GM23338 (cell line): Measurements from ENCODE around the gene CACNA1D. TPM values are rescaled to one million over a fixed set of nuclear protein-coding genes. Genes with fewer than 3 reads are reported as not detected.

Source experiments
- ATAC-seq: fragments of 200-7000 bp; cut with Tn5 transposase; 3 replicates; pipeline ENCODE4 v1.9.1; 2020
- DNase-seq: peaks from one replicate; pipeline ENCODE4 v3.0.0-alpha.2; 2015; ENCODE audit warnings: low spot score
- H2AFZ ChIP-seq: fragments of 200-600 bp; sonication (generic); 2 replicates; pipeline ENCODE4 v1.8.0; 2016; ENCODE audit warnings: antibody characterized with exemption, mild to moderate bottlenecking, moderate library complexity
- H3F3A ChIP-seq: fragments of 200-600 bp; sonication (generic); replicated peaks from 2 replicates; pipeline ENCODE4 v1.8.0; 2017; ENCODE audit warnings: antibody characterized with exemption, mixed run types, low read depth
- H3K27ac ChIP-seq: fragments of 200-600 bp; sonication (generic); 2 replicates; pipeline ENCODE4 v1.6.1; 2016; ENCODE audit warnings: low read depth
- H3K27me3 ChIP-seq: fragments of 200-600 bp; sonication (generic); 2 replicates; pipeline ENCODE4 v1.8.0; 2016; ENCODE audit warnings: mild to moderate bottlenecking, mixed run types, moderate library complexity; ENCODE audit not compliant: insufficient read depth
- H3K36me3 ChIP-seq: fragments of 200-600 bp; sonication (generic); 2 replicates; pipeline ENCODE4 v1.8.0; 2016; ENCODE audit warnings: mild to moderate bottlenecking; ENCODE audit not compliant: insufficient read depth
- H3K4me1 ChIP-seq: fragments of 200-600 bp; sonication (generic); 2 replicates; pipeline ENCODE4 v1.8.0; 2016; ENCODE audit warnings: mild to moderate bottlenecking, moderate library complexity; ENCODE audit not compliant: insufficient read depth
- H3K4me2 ChIP-seq: fragments of 200-600 bp; sonication (generic); 2 replicates; pipeline ENCODE4 v1.7.1; 2017; ENCODE audit warnings: mixed run types
- H3K4me3 ChIP-seq: fragments of 200-600 bp; sonication (generic); 2 replicates; pipeline ENCODE4 v1.6.1; 2016; ENCODE audit warnings: mixed run types
- H3K79me2 ChIP-seq: fragments of 200-600 bp; sonication (generic); replicated peaks from 2 replicates; pipeline ENCODE4 v1.8.0; 2017; ENCODE audit warnings: mild to moderate bottlenecking; ENCODE audit not compliant: insufficient read depth
- H3K9me2 ChIP-seq: fragments of 200-600 bp; sonication (generic); 2 replicates; pipeline ENCODE4 v1.8.0; 2017; ENCODE audit not compliant: insufficient read depth
- H4K20me1 ChIP-seq: fragments of 200-600 bp; sonication (generic); replicated peaks from 2 replicates; pipeline ENCODE4 v1.8.0; 2017; ENCODE audit warnings: mild to moderate bottlenecking; ENCODE audit not compliant: insufficient read depth
- H3K27ac Mint-ChIP-seq: 2 replicates; pipeline ENCODE4 v1.8.0; 2020; ENCODE audit warnings: inconsistent platforms, mild to moderate bottlenecking, moderate library complexity, mixed read lengths
- H3K27me3 Mint-ChIP-seq: 3 replicates; pipeline ENCODE4 v1.8.0; 2022; ENCODE audit warnings: low read depth, mild to moderate bottlenecking, moderate library complexity, mixed read lengths, inconsistent platforms; ENCODE audit not compliant: insufficient read depth, poor library complexity
- H3K36me3 Mint-ChIP-seq: 3 replicates; pipeline ENCODE4 v1.8.0; 2021; ENCODE audit warnings: low read depth, mild to moderate bottlenecking, inconsistent platforms, moderate library complexity, mixed read lengths
- H3K4me1 Mint-ChIP-seq: 3 replicates; pipeline ENCODE4 v1.8.0; 2020; ENCODE audit warnings: mild to moderate bottlenecking, inconsistent platforms, mixed read lengths
- H3K4me3 Mint-ChIP-seq: 3 replicates; pipeline ENCODE4 v1.8.0; 2021; ENCODE audit warnings: moderate library complexity, mild to moderate bottlenecking, inconsistent platforms, mixed read lengths
- H3K9me3 Mint-ChIP-seq: 3 replicates; pipeline ENCODE4 v1.8.0; 2020; ENCODE audit warnings: moderate library complexity, mild to moderate bottlenecking, inconsistent platforms, mixed read lengths
- CREB1 ChIP-seq: fragments of 250-450 bp; sonication (Bioruptor Pico); IDR thresholded peaks from 2 replicates; pipeline ENCODE4 v1.5.0; 2020; ENCODE audit warnings: low read depth, mild to moderate bottlenecking, moderate library complexity
- EZH2 ChIP-seq: fragments of 200-600 bp; sonication (generic); IDR thresholded peaks from one replicate; pipeline ENCODE4 v1.8.0; 2017; ENCODE audit warnings: antibody characterized with exemption, mild to moderate bottlenecking, low read depth; ENCODE audit not compliant: unreplicated experiment
- EZH2phosphoT487 ChIP-seq: fragments of 200-600 bp; sonication (generic); IDR thresholded peaks from one replicate; pipeline ENCODE4 v1.8.1; 2018; ENCODE audit warnings: antibody characterized with exemption; ENCODE audit not compliant: unreplicated experiment
- JUNB ChIP-seq: IDR thresholded peaks from one replicate; pipeline ENCODE4 v1.6.1; 2016; ENCODE audit warnings: antibody characterized with exemption; ENCODE audit not compliant: unreplicated experiment
- NANOG ChIP-seq: IDR thresholded peaks from 2 replicates; pipeline ENCODE4 v1.6.1; 2016; ENCODE audit warnings: antibody characterized with exemption, borderline replicate concordance
- POLR2AphosphoS5 ChIP-seq: IDR thresholded peaks from 2 replicates; pipeline ENCODE4 v1.6.1; 2016; ENCODE audit warnings: antibody characterized with exemption, low read depth
- STAT1 ChIP-seq: IDR thresholded peaks from one replicate; pipeline ENCODE4 v1.6.1; 2016; ENCODE audit warnings: antibody characterized with exemption; ENCODE audit not compliant: unreplicated experiment
- ZNF114 ChIP-seq: fragments of 250-450 bp; sonication (Bioruptor Pico); IDR thresholded peaks from 2 replicates; pipeline ENCODE4 v1.5.0; 2020; ENCODE audit warnings: mild to moderate bottlenecking, moderate library complexity
- ZNF331 ChIP-seq: fragments of 250-450 bp; sonication (Bioruptor Pico); IDR thresholded peaks from 2 replicates; pipeline ENCODE4 v1.5.0; 2020; ENCODE audit warnings: low read depth, mild to moderate bottlenecking, moderate library complexity
- polyA plus RNA-seq: library from polyadenylated mRNA; unstranded; fragments of >200 nt; fragmentation: Nextera tagmentation; extraction: Ambion mirVana; gene quantifications from 2 replicates; pipeline ENCODE4 v1.2.1, GENCODE V29; 2016
- total RNA-seq: library from RNA; depleted of rRNA; stranded (reverse); fragments of >200 nt; shearing (Covaris generic); gene quantifications from 2 replicates; pipeline ENCODE4 v1.2.3, GENCODE V29; 2014
- TF ChIP-seq, protein P1 (sequence below): fragments of 250-450 bp; sonication (Bioruptor Pico); IDR thresholded peaks from 2 replicates; pipeline ENCODE4 v1.5.0; 2020; ENCODE audit warnings: mild to moderate bottlenecking, moderate library complexity
- TF ChIP-seq, protein P2 (sequence below), 2 experiments: fragments of 200-600 bp in 1 of 2; sonication (generic) in 1 of 2; conservative IDR thresholded peaks; 2 replicates each; pipeline versions ENCODE4 v1.5.1 to v1.6.1; 2016 to 2017; ENCODE audit warnings: antibody characterized with exemption in 2 of 2, low read depth in 2 of 2, mild to moderate bottlenecking in 2 of 2, moderate library complexity in 1 of 2
- TF ChIP-seq, protein P3 (sequence below): IDR thresholded peaks from 2 replicates; pipeline ENCODE4 v1.6.1; 2016; ENCODE audit warnings: antibody characterized with exemption
- TF ChIP-seq, protein P4 (sequence below): IDR thresholded peaks from one replicate; pipeline ENCODE4 v1.6.1; 2018; ENCODE audit warnings: antibody characterized with exemption; ENCODE audit not compliant: unreplicated experiment

The CACNA1D gene
- total and polyA plus RNA-seq, 2 experiments from 2014 or later, result 1.7 to 1.8 TPM

DNA sequence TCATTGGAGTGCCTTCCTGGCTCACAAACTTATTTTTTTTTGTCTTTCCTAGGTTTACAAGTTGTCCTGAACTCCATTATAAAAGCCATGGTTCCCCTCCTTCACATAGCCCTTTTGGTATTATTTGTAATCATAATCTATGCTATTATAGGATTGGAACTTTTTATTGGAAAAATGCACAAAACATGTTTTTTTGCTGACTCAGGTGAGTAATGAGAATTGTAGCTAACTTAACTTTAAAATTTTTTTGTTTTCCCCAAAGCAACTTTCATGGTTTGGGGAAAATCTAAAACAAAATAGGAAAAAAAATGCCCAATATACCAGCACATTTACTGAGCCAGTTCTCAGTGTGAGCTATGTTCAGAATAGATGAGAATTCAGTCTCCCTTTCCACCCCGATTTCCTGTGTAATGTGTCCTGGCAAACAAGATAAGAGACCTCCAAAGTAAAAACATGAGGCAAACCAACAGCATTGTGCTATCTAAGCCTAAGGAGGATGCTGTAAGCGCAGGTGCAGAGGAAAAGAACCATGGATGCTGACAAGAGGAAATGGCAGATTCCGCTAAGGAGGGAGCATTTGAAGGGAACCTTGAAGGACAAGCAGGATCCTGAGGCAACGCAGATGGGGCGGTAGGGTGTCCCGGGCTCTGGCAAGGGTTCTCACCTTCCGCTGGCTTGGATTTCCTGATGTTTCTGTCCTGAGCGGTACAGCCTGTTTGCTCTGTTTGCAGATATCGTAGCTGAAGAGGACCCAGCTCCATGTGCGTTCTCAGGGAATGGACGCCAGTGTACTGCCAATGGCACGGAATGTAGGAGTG, 171.4 kb downstream of the CACNA1D start:
- no peaks in the 10 kb centered on the region; the same call in 2 of the 3 replicates for H3K4me1 Mint-ChIP-seq
- no peak for ATAC-seq
- H3K36me3 ChIP-seq, result no peaks in the 10 kb centered on the region

More for the DNA sequence above, 171.4 kb downstream of the CACNA1D start:
- TF ChIP-seq, protein P1, sequence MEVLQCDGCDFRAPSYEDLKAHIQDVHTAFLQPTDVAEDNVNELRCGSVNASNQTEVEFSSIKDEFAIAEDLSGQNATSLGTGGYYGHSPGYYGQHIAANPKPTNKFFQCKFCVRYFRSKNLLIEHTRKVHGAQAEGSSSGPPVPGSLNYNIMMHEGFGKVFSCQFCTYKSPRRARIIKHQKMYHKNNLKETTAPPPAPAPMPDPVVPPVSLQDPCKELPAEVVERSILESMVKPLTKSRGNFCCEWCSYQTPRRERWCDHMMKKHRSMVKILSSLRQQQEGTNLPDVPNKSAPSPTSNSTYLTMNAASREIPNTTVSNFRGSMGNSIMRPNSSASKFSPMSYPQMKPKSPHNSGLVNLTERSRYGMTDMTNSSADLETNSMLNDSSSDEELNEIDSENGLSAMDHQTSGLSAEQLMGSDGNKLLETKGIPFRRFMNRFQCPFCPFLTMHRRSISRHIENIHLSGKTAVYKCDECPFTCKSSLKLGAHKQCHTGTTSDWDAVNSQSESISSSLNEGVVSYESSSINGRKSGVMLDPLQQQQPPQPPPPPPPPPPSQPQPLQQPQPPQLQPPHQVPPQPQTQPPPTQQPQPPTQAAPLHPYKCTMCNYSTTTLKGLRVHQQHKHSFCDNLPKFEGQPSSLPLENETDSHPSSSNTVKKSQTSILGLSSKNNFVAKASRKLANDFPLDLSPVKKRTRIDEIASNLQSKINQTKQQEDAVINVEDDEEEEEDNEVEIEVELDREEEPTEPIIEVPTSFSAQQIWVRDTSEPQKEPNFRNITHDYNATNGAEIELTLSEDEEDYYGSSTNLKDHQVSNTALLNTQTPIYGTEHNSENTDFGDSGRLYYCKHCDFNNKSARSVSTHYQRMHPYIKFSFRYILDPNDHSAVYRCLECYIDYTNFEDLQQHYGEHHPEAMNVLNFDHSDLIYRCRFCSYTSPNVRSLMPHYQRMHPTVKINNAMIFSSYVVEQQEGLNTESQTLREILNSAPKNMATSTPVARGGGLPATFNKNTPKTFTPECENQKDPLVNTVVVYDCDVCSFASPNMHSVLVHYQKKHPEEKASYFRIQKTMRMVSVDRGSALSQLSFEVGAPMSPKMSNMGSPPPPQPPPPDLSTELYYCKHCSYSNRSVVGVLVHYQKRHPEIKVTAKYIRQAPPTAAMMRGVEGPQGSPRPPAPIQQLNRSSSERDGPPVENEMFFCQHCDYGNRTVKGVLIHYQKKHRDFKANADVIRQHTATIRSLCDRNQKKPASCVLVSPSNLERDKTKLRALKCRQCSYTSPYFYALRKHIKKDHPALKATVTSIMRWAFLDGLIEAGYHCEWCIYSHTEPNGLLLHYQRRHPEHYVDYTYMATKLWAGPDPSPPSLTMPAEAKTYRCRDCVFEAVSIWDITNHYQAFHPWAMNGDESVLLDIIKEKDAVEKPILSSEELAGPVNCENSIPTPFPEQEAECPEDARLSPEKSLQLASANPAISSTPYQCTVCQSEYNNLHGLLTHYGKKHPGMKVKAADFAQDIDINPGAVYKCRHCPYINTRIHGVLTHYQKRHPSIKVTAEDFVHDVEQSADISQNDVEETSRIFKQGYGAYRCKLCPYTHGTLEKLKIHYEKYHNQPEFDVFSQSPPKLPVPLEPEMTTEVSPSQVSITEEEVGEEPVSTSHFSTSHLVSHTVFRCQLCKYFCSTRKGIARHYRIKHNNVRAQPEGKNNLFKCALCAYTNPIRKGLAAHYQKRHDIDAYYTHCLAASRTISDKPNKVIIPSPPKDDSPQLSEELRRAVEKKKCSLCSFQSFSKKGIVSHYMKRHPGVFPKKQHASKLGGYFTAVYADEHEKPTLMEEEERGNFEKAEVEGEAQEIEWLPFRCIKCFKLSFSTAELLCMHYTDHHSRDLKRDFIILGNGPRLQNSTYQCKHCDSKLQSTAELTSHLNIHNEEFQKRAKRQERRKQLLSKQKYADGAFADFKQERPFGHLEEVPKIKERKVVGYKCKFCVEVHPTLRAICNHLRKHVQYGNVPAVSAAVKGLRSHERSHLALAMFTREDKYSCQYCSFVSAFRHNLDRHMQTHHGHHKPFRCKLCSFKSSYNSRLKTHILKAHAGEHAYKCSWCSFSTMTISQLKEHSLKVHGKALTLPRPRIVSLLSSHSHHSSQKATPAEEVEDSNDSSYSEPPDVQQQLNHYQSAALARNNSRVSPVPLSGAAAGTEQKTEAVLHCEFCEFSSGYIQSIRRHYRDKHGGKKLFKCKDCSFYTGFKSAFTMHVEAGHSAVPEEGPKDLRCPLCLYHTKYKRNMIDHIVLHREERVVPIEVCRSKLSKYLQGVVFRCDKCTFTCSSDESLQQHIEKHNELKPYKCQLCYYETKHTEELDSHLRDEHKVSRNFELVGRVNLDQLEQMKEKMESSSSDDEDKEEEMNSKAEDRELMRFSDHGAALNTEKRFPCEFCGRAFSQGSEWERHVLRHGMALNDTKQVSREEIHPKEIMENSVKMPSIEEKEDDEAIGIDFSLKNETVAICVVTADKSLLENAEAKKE (CRISPR knock-in tag), result no peak
- TF ChIP-seq STAT1 (no peak), EZH2 (no peak), EZH2phosphoT487 (no peak), ZNF331 (CRISPR knock-in tag) (no peak), POLR2AphosphoS5 (no peak), NANOG (no peak), ZNF114 (CRISPR knock-in tag) (no peak), CREB1 (CRISPR knock-in tag) (no peak), JUNB (no peak)
- TF ChIP-seq, protein P2, sequence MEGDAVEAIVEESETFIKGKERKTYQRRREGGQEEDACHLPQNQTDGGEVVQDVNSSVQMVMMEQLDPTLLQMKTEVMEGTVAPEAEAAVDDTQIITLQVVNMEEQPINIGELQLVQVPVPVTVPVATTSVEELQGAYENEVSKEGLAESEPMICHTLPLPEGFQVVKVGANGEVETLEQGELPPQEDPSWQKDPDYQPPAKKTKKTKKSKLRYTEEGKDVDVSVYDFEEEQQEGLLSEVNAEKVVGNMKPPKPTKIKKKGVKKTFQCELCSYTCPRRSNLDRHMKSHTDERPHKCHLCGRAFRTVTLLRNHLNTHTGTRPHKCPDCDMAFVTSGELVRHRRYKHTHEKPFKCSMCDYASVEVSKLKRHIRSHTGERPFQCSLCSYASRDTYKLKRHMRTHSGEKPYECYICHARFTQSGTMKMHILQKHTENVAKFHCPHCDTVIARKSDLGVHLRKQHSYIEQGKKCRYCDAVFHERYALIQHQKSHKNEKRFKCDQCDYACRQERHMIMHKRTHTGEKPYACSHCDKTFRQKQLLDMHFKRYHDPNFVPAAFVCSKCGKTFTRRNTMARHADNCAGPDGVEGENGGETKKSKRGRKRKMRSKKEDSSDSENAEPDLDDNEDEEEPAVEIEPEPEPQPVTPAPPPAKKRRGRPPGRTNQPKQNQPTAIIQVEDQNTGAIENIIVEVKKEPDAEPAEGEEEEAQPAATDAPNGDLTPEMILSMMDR (conservative IDR thresholded peaks at IDR 0.05; ENCODE audit: low read depth in 2 of 2), result no peak
- TF ChIP-seq, protein P3, sequence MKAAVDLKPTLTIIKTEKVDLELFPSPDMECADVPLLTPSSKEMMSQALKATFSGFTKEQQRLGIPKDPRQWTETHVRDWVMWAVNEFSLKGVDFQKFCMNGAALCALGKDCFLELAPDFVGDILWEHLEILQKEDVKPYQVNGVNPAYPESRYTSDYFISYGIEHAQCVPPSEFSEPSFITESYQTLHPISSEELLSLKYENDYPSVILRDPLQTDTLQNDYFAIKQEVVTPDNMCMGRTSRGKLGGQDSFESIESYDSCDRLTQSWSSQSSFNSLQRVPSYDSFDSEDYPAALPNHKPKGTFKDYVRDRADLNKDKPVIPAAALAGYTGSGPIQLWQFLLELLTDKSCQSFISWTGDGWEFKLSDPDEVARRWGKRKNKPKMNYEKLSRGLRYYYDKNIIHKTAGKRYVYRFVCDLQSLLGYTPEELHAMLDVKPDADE, result no peak
- TF ChIP-seq, protein P4, sequence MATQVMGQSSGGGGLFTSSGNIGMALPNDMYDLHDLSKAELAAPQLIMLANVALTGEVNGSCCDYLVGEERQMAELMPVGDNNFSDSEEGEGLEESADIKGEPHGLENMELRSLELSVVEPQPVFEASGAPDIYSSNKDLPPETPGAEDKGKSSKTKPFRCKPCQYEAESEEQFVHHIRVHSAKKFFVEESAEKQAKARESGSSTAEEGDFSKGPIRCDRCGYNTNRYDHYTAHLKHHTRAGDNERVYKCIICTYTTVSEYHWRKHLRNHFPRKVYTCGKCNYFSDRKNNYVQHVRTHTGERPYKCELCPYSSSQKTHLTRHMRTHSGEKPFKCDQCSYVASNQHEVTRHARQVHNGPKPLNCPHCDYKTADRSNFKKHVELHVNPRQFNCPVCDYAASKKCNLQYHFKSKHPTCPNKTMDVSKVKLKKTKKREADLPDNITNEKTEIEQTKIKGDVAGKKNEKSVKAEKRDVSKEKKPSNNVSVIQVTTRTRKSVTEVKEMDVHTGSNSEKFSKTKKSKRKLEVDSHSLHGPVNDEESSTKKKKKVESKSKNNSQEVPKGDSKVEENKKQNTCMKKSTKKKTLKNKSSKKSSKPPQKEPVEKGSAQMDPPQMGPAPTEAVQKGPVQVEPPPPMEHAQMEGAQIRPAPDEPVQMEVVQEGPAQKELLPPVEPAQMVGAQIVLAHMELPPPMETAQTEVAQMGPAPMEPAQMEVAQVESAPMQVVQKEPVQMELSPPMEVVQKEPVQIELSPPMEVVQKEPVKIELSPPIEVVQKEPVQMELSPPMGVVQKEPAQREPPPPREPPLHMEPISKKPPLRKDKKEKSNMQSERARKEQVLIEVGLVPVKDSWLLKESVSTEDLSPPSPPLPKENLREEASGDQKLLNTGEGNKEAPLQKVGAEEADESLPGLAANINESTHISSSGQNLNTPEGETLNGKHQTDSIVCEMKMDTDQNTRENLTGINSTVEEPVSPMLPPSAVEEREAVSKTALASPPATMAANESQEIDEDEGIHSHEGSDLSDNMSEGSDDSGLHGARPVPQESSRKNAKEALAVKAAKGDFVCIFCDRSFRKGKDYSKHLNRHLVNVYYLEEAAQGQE, result no peak
- H3K4me3 Mint-ChIP-seq, result no peak overlapping the region
- no peak overlapping the region for H3K4me2 ChIP-seq
- no peak overlapping the region for H2AFZ ChIP-seq
- peaks cover 9% of the 10 kb centered on the region for H3K9me3 Mint-ChIP-seq
- no peak overlapping the region for H3K27ac ChIP-seq
- H3K27me3 Mint-ChIP-seq, result no peaks in the 10 kb centered on the region
- H3K27me3 ChIP-seq, result no peaks in the 10 kb centered on the region
- no peaks in the 10 kb centered on the region for H4K20me1 ChIP-seq
- H3K27ac Mint-ChIP-seq, result no peak overlapping the region
- no peak overlapping the region for H3K4me3 ChIP-seq
- H3K4me1 ChIP-seq, result no peaks in the 10 kb centered on the region
- H3K9me2 ChIP-seq, result peaks cover 10% of the 10 kb centered on the region; the same call in 1 of the 2 replicates
- no peaks in the 10 kb centered on the region for H3F3A ChIP-seq
- H3K79me2 ChIP-seq, result no peaks in the 10 kb centered on the region
- H3K36me3 Mint-ChIP-seq, result peaks cover 4% of the 10 kb centered on the region; the same call in 1 of the 3 replicates
- DNase-seq, result no peak
